Bronchial epithelial cell (primary cell): ENCODE results near the gene LRMDA. TPM values are rescaled to one million over a fixed set of nuclear protein-coding genes. Genes with fewer than 3 reads are reported as not detected.
A peak's percentile ranks its signal among the peaks of the same experiment; 100 is the strongest.
"Not testable (repeated sequence)": the region's sequence is repeated elsewhere in the genome, so short reads cannot be mapped to it uniquely, and the experiment has no call there.

Experiments used
- DNase-seq: peaks from one replicate; pipeline ENCODE4 v3.0.0-alpha.2; 2010; ENCODE audit warnings: low read depth
- FAIRE-seq: peaks from 2 replicates; lab custom pipeline; 2011; peaks lifted over from hg19 to GRCh38; lab: Jason Lieb, UNC
- H3K27me3 ChIP-seq: 2 replicates; pipeline ENCODE4 v1.5.1; 2011; ENCODE audit warnings: low read length; ENCODE audit not compliant: control insufficient read depth, insufficient read depth
- H3K36me3 ChIP-seq: 2 replicates; pipeline ENCODE4 v1.5.1; 2011; ENCODE audit warnings: low read length; ENCODE audit not compliant: control insufficient read depth, insufficient read depth
- H3K4me3 ChIP-seq: 2 replicates; pipeline ENCODE4 v1.5.1; 2011; ENCODE audit warnings: mild to moderate bottlenecking, low read depth, low read length, control low read depth
- CTCF ChIP-seq: IDR thresholded peaks from 2 replicates; pipeline ENCODE4 v1.5.1; 2011; ENCODE audit warnings: mild to moderate bottlenecking, moderate library complexity, low read length, control low read depth, inconsistent platforms; ENCODE audit not compliant: insufficient read depth, severe bottlenecking
- total RNA-seq: library from RNA; depleted of rRNA; stranded (reverse); fragments of >200 nt; gene quantifications from 2 replicates; pipeline ENCODE4 v1.2.1, GENCODE V29; 2014

LRMDA gene
- total RNA-seq, 1 donor from 2014 or later, result 1.6 TPM

GRCh38 chr10:76509446-76509845 lies 1078.0 kb downstream of the LRMDA start:
- FAIRE-seq (no peak), DNase-seq (no peak)
- no peak overlapping the region for H3K4me3 ChIP-seq
- H3K36me3 ChIP-seq, result no peaks in the 10 kb centered on the region
- H3K27me3 ChIP-seq, result no peaks in the 10 kb centered on the region
- TF ChIP-seq CTCF, result no peak

GRCh38 chr10:76514321-76514720 lies 1082.9 kb downstream of the LRMDA start:
- DNase-seq, result no peak
- H3K36me3 ChIP-seq, result no peaks in the 10 kb centered on the region
- H3K27me3 ChIP-seq, result no peaks in the 10 kb centered on the region
- H3K4me3 ChIP-seq, result no peak overlapping the region
- TF ChIP-seq CTCF, result no peak
- no peak for FAIRE-seq

GRCh38 chr10:76514869-76515268 lies 1083.4 kb downstream of the LRMDA start:
- no peaks in the 10 kb centered on the region for H3K36me3 ChIP-seq
- FAIRE-seq, result no peak
- TF ChIP-seq CTCF, result no peak
- peak; percentile 75 for DNase-seq
- H3K27me3 ChIP-seq, result no peaks in the 10 kb centered on the region
- H3K4me3 ChIP-seq, result no peak overlapping the region

GRCh38 chr10:76522547-76522946 lies 1091.1 kb downstream of the LRMDA start:
- DNase-seq, result no peak
- no peak for TF ChIP-seq CTCF
- Histone ChIP-seq H3K36me3 (no peaks in the 10 kb centered on the region), H3K27me3 (no peaks in the 10 kb centered on the region), H3K4me3 (no peak overlapping the region)
- FAIRE-seq, result no peak

- no peak for DNase-seq
- TF ChIP-seq CTCF, result no peak
- no peaks in the 10 kb centered on the region for H3K27me3 ChIP-seq
- no peaks in the 10 kb centered on the region for H3K36me3 ChIP-seq
- FAIRE-seq, result no peak
- no peak overlapping the region for H3K4me3 ChIP-seq
Observed at GRCh38 chr10:76523246-76523645, 1091.8 kb downstream of the LRMDA start.

- Histone ChIP-seq H3K27me3 (no peaks in the 10 kb centered on the region), H3K4me3 (no peak overlapping the region), H3K36me3 (no peaks in the 10 kb centered on the region)
- DNase-seq, result no peak
- no peak for TF ChIP-seq CTCF
- no peak for FAIRE-seq
Observed at GRCh38 chr10:76523791-76524351, 1092.4 kb downstream of the LRMDA start.

GRCh38 chr10:76526833-76527232 lies 1095.4 kb downstream of the LRMDA start:
- H3K4me3 ChIP-seq, DNase-seq, H3K27me3 ChIP-seq, FAIRE-seq, H3K36me3 ChIP-seq: not testable (repeated sequence)
